ENCODE measurements around the gene GABRG3.

GRCh38 chr15:27223179-27223578, 252.2 kb downstream of the GABRG3 start:
- no peak for TF ChIP-seq CTCF (conservative IDR thresholded peaks at IDR 0.05; ENCODE audit: low read depth, low read length)
- TF ChIP-seq POLR2A (IDR thresholded peaks at IDR 0.05; ENCODE audit: low read depth, low read length) = no peak
- no peak for TF ChIP-seq FOS (IDR thresholded peaks at IDR 0.05; ENCODE audit: low read depth, low read length)
- TF ChIP-seq USF2 (IDR thresholded peaks at IDR 0.05; ENCODE audit: low read depth, low read length) = no peak
- no peak for TF ChIP-seq ELK1 (IDR thresholded peaks at IDR 0.05; ENCODE audit: borderline replicate concordance, low read depth, low read length)
- no peak for TF ChIP-seq RCOR1 (IDR thresholded peaks at IDR 0.05; ENCODE audit: insufficient replicate concordance, low read length)

Measured in IMR-90 (cell line).